Upper lobe of left lung (tissue), 4 donors: ENCODE data around the gene SRL.

Source experiments
- EP300 ChIP-seq, 4 donors: sonication (generic); formaldehyde crosslinking; IDR thresholded peaks; one replicate each; pipeline ENCODE4 v1.5.1; 2017; ENCODE audit warnings: antibody characterized with exemption in 4 of 4, control low read depth in 2 of 4
- POLR2A ChIP-seq, 4 donors: fragments of 450-650 bp; IDR thresholded peaks; one replicate each; pipeline ENCODE4 v1.5.1; 2016 to 2017; ENCODE audit warnings: antibody characterized with exemption in 4 of 4, mild to moderate bottlenecking in 2 of 4
- POLR2AphosphoS5 ChIP-seq, 2 donors: sonication (generic); formaldehyde crosslinking; IDR thresholded peaks; one replicate each; pipeline ENCODE4 v1.5.1; 2017; ENCODE audit warnings: antibody characterized with exemption in 2 of 2
- TF ChIP-seq, protein P1 (sequence below), 6 experiments: fragments of 450-650 bp in 4 of 6; fragments of 200-600 bp in 2 of 6; sonication (generic) in 2 of 6; IDR thresholded peaks; one replicate each; pipeline ENCODE4 v1.5.1; 2016 to 2019; ENCODE audit warnings: antibody characterized with exemption in 6 of 6

GRCh38 chr16:4285167-4285566 is 43.3 kb upstream of the SRL start:
- TF ChIP-seq POLR2AphosphoS5 (IDR thresholded peaks at IDR 0.05) (no peak), POLR2A (IDR thresholded peaks at IDR 0.05) (no peak), EP300 (IDR thresholded peaks at IDR 0.05) (no peak)
- TF ChIP-seq, protein P1, sequence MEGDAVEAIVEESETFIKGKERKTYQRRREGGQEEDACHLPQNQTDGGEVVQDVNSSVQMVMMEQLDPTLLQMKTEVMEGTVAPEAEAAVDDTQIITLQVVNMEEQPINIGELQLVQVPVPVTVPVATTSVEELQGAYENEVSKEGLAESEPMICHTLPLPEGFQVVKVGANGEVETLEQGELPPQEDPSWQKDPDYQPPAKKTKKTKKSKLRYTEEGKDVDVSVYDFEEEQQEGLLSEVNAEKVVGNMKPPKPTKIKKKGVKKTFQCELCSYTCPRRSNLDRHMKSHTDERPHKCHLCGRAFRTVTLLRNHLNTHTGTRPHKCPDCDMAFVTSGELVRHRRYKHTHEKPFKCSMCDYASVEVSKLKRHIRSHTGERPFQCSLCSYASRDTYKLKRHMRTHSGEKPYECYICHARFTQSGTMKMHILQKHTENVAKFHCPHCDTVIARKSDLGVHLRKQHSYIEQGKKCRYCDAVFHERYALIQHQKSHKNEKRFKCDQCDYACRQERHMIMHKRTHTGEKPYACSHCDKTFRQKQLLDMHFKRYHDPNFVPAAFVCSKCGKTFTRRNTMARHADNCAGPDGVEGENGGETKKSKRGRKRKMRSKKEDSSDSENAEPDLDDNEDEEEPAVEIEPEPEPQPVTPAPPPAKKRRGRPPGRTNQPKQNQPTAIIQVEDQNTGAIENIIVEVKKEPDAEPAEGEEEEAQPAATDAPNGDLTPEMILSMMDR (IDR thresholded peaks at IDR 0.05) = no peak
